Superior temporal gyrus (tissue), 1 donor: ENCODE results near the gene CDX2.

Source experiments
- DNase-seq: peaks from one replicate; pipeline ENCODE4 v3.0.0-alpha.2; 2016; ENCODE audit errors: extremely low spot score

The CDX2 gene

GRCh38 chr13:27979001-27979643 lies 10.0 kb upstream of the CDX2 start:
- no peak for DNase-seq

- no peak for DNase-seq
Measured at GRCh38 chr13:27978301-27978968, 9.3 kb upstream of the CDX2 start.

GRCh38 chr13:27977476-27978300 lies 8.6 kb upstream of the CDX2 start:
- DNase-seq: no peak

- DNase-seq: no peak
Measured at GRCh38 chr13:27976362-27977091, 7.4 kb upstream of the CDX2 start.

- no peak for DNase-seq
Measured at GRCh38 chr13:27975564-27976361, 6.6 kb upstream of the CDX2 start.

GRCh38 chr13:27973961-27974662 lies 5.0 kb upstream of the CDX2 start:
- DNase-seq: no peak

GRCh38 chr13:27973291-27973690 lies 4.2 kb upstream of the CDX2 start:
- no peak for DNase-seq

- no peak for DNase-seq
Measured at GRCh38 chr13:27972478-27972820, 3.3 kb upstream of the CDX2 start.

GRCh38 chr13:27971776-27972477 lies 2.8 kb upstream of the CDX2 start:
- DNase-seq: no peak

GRCh38 chr13:27971236-27971645 lies 2.1 kb upstream of the CDX2 start:
- DNase-seq: no peak

- DNase-seq: no peak
Measured at GRCh38 chr13:27970382-27971235, 1.5 kb upstream of the CDX2 start.

- DNase-seq: no peak
Measured at GRCh38 chr13:27969866-27970229, 733 bp upstream of the CDX2 start.

- no peak for DNase-seq
Measured at GRCh38 chr13:27968316-27969081, 616 bp downstream of the CDX2 start.

GRCh38 chr13:27967736-27968315 lies 1.3 kb downstream of the CDX2 start:
- DNase-seq: no peak

- no peak for DNase-seq
Measured at GRCh38 chr13:27967203-27967735, 1.8 kb downstream of the CDX2 start.

- no peak for DNase-seq
Measured at GRCh38 chr13:27966641-27967202, 2.4 kb downstream of the CDX2 start.
